MM.1S (cell line): ENCODE data around the gene ZNF132.

Experiments used
- DNase-seq: peaks from one replicate; pipeline ENCODE4 v3.0.0-alpha.2; 2015
- H2AFZ ChIP-seq: fragments of 300-600 bp; sonication (generic); 2 replicates; pipeline ENCODE4 v1.6.0; 2016; ENCODE audit warnings: antibody characterized with exemption, low read length
- H3F3A ChIP-seq: fragments of 300-600 bp; sonication (generic); 2 replicates; pipeline ENCODE4 v1.6.1; 2016; ENCODE audit warnings: mild to moderate bottlenecking, antibody characterized with exemption, low read length, moderate library complexity, mixed read lengths; ENCODE audit not compliant: insufficient read depth
- H3K27ac ChIP-seq: fragments of 300-600 bp; sonication (generic); 2 replicates; pipeline ENCODE4 v1.5.1; 2016; ENCODE audit warnings: mild to moderate bottlenecking, low read length
- H3K27me3 ChIP-seq: fragments of 300-600 bp; sonication (generic); replicated peaks from 2 replicates; pipeline ENCODE4 v1.6.0; 2016; ENCODE audit warnings: low read length; ENCODE audit not compliant: insufficient read depth
- H3K36me3 ChIP-seq: fragments of 300-600 bp; sonication (generic); replicated peaks from 2 replicates; pipeline ENCODE4 v1.6.1; 2016; ENCODE audit warnings: mild to moderate bottlenecking, low read length, mixed read lengths; ENCODE audit not compliant: insufficient read depth
- H3K4me1 ChIP-seq: fragments of 300-600 bp; sonication (generic); 2 replicates; pipeline ENCODE4 v1.6.1; 2016; ENCODE audit warnings: low read length, mixed read lengths
- H3K4me2 ChIP-seq: fragments of 300-600 bp; sonication (generic); 2 replicates; pipeline ENCODE4 v1.6.0; 2016; ENCODE audit warnings: low read depth, low read length
- H3K4me3 ChIP-seq: fragments of 300-600 bp; sonication (generic); 2 replicates; pipeline ENCODE4 v1.5.1; 2016; ENCODE audit warnings: low read length, mixed read lengths
- H3K79me2 ChIP-seq: fragments of 300-600 bp; sonication (generic); 2 replicates; pipeline ENCODE4 v1.6.1; 2016; ENCODE audit warnings: mixed run types, low read length, mixed read lengths
- H3K9ac ChIP-seq: fragments of 300-600 bp; sonication (generic); 2 replicates; pipeline ENCODE4 v1.6.1; 2016; ENCODE audit warnings: low read length, mixed read lengths
- H3K9me2 ChIP-seq: fragments of 300-600 bp; sonication (generic); replicated peaks from 2 replicates; pipeline ENCODE4 v1.6.1; 2016; ENCODE audit warnings: mild to moderate bottlenecking, low read length, mixed read lengths; ENCODE audit not compliant: insufficient read depth
- H3K9me3 ChIP-seq: fragments of 300-600 bp; sonication (generic); replicated peaks from 2 replicates; pipeline ENCODE4 v1.6.1; 2016; ENCODE audit warnings: mild to moderate bottlenecking, low read length, mixed read lengths; ENCODE audit not compliant: insufficient read depth
- H4K20me1 ChIP-seq: fragments of 300-600 bp; sonication (generic); 2 replicates; pipeline ENCODE4 v1.6.1; 2016; ENCODE audit warnings: mild to moderate bottlenecking, low read length, moderate library complexity, mixed read lengths; ENCODE audit not compliant: insufficient read depth
- CTCF ChIP-seq: fragments of 300-600 bp; sonication (generic); IDR thresholded peaks from 2 replicates; pipeline ENCODE4 v1.5.1; 2016; ENCODE audit warnings: antibody characterized with exemption, low read length, mixed read lengths
- EZH2 ChIP-seq: fragments of 300-600 bp; sonication (generic); optimal IDR thresholded peaks from 2 replicates; pipeline ENCODE3; 2017; ENCODE audit warnings: low read depth, mild to moderate bottlenecking, antibody characterized with exemption, low read length, mixed read lengths
- EZH2phosphoT487 ChIP-seq: fragments of 300-600 bp; sonication (generic); IDR thresholded peaks from 2 replicates; pipeline ENCODE4 v1.6.1; 2018; ENCODE audit warnings: antibody characterized with exemption, low read length

Gene ZNF132

GRCh38 chr19:58455306-58455705 is 15.4 kb upstream of the ZNF132 start:
- no peaks in the 10 kb centered on the region; the same call in 1 of the 2 replicates for H3K36me3 ChIP-seq
- H3K4me3 ChIP-seq, result no peak overlapping the region
- H3K9me3 ChIP-seq, result no peaks in the 10 kb centered on the region
- no peaks in the 10 kb centered on the region for H3K79me2 ChIP-seq
- H3F3A ChIP-seq, result no peaks in the 10 kb centered on the region
- no peaks in the 10 kb centered on the region for H3K9me2 ChIP-seq
- no peak for DNase-seq
- no peak overlapping the region for H3K9ac ChIP-seq
- no peak for TF ChIP-seq EZH2
- no peak for TF ChIP-seq EZH2phosphoT487
- TF ChIP-seq CTCF, result no peak
- no peak overlapping the region for H3K27ac ChIP-seq
- H3K4me2 ChIP-seq, result no peak overlapping the region
- no peaks in the 10 kb centered on the region for H4K20me1 ChIP-seq
- H2AFZ ChIP-seq, result no peak overlapping the region
- H3K27me3 ChIP-seq, result no peaks in the 10 kb centered on the region
- no peaks in the 10 kb centered on the region for H3K4me1 ChIP-seq

GRCh38 chr19:58453743-58454142 is 13.8 kb upstream of the ZNF132 start:
- H3K9me3 ChIP-seq, result no peaks in the 10 kb centered on the region
- H3K36me3 ChIP-seq, result no peaks in the 10 kb centered on the region; the same call in 1 of the 2 replicates
- H3K79me2 ChIP-seq, result no peaks in the 10 kb centered on the region
- no peaks in the 10 kb centered on the region for H3K9me2 ChIP-seq
- H3K4me2 ChIP-seq, result no peak overlapping the region
- no peaks in the 10 kb centered on the region for H3F3A ChIP-seq
- TF ChIP-seq EZH2phosphoT487 (no peak), CTCF (no peak), EZH2 (no peak)
- no peak for DNase-seq
- H3K27me3 ChIP-seq, result no peaks in the 10 kb centered on the region
- H4K20me1 ChIP-seq, result no peaks in the 10 kb centered on the region
- H3K27ac ChIP-seq, result no peak overlapping the region
- H2AFZ ChIP-seq, result no peak overlapping the region
- no peak overlapping the region for H3K4me3 ChIP-seq
- no peak overlapping the region for H3K9ac ChIP-seq
- no peaks in the 10 kb centered on the region for H3K4me1 ChIP-seq

- Histone ChIP-seq H3F3A (no peaks in the 10 kb centered on the region), H3K4me1 (no peaks in the 10 kb centered on the region), H3K9me3 (no peaks in the 10 kb centered on the region), H3K27me3 (no peaks in the 10 kb centered on the region), H3K36me3 (no peaks in the 10 kb centered on the region; the same call in 1 of the 2 replicates), H4K20me1 (no peaks in the 10 kb centered on the region), H3K4me3 (peak within 1 kb of the TSS; percentile 77), H2AFZ (peak within 1 kb of the TSS; percentile 73), H3K9ac (peak within 1 kb of the TSS; percentile 65), H3K4me2 (peak within 1 kb of the TSS; percentile 87), H3K79me2 (no peaks in the 10 kb centered on the region), H3K9me2 (no peaks in the 10 kb centered on the region), H3K27ac (peak within 1 kb of the TSS; percentile 6; the same call in 1 of the 2 replicates)
- DNase-seq, result peak; percentile 98
- TF ChIP-seq CTCF (no peak), EZH2phosphoT487 (no peak), EZH2 (no peak)
These were observed 11.6 kb upstream of the ZNF132 start, which contains the start of gene ZNF324B for GRCh38 chr19:58451358-58452101. Gene ZNF324B, plus strand, starts transcription at chr19:58451622. Its CDS starts 2,080 bp downstream, at chr19:58453702.
